AG20443 (cell line): ENCODE data around the gene PBRM1.
"Not testable (repeated sequence)": the region's sequence is repeated elsewhere in the genome, so short reads cannot be mapped to it uniquely, and the experiment has no call there.

ENCODE experiments used
- DNase-seq: peaks from one replicate; pipeline ENCODE4 v3.0.0; 2012; ENCODE audit warnings: low spot score, mixed read lengths

PBRM1 gene

DNA sequence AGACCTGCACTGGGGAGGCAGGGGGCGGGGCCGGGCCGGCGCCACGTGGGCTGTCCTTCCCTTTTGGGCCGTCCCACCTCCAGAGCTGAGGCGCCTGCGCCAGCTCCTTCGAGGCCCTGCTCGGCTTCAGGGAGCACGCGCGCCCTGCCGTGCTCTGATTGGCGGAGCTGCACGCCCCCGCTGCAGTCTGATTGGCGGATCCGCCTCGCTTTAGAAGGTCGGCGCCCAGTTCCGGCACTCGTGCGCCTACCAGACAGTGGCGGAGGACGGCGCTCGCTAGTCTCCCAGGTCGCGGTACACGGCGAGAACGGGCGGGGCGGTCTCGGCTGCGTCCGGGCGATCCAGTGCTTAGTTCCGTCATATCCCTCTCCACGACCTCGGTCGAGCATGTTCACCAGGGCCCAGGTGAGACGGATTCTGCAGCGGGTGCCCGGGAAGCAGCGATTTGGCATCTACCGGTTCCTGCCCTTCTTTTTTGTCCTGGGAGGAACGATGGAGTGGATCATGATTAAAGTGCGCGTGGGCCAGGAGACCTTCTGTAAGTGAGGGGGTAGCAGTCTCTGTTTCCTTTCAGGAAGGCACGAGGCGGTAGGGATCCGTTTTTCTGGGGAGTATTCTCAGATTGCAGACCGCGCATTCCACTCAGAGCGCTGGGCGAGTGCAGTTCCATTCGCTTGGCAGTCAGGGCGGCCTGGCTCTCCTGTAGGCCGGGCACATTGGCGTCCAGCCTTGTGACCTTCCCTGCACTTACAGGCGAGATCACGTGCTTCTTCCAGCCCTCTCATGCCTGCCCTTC is 149.1 kb downstream of the PBRM1 start, which contains the start of gene UQCC5:
TSS of gene UQCC5 (plus strand) at position 237 of the 796 bp plus-strand sequence. CDS start at position 388, 151 bp downstream.
- peak; percentile 100 for DNase-seq

DNA sequence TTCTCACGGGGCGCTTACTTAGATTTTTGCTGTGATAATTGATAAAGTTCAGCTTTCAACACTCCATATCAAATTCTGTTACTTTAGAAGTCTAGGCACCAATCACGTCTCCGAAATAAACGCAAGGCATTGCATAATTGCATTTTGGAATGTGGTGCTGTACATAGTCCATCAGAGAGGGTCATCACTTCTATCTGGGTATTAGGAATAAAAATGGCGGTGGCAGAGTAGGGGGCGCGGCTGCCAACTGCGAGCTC is 149.7 kb downstream of the PBRM1 start:
- no peak for DNase-seq

GRCh38 chr3:52535411-52536111 is 150.2 kb downstream of the PBRM1 start:
- no peak for DNase-seq

DNA sequence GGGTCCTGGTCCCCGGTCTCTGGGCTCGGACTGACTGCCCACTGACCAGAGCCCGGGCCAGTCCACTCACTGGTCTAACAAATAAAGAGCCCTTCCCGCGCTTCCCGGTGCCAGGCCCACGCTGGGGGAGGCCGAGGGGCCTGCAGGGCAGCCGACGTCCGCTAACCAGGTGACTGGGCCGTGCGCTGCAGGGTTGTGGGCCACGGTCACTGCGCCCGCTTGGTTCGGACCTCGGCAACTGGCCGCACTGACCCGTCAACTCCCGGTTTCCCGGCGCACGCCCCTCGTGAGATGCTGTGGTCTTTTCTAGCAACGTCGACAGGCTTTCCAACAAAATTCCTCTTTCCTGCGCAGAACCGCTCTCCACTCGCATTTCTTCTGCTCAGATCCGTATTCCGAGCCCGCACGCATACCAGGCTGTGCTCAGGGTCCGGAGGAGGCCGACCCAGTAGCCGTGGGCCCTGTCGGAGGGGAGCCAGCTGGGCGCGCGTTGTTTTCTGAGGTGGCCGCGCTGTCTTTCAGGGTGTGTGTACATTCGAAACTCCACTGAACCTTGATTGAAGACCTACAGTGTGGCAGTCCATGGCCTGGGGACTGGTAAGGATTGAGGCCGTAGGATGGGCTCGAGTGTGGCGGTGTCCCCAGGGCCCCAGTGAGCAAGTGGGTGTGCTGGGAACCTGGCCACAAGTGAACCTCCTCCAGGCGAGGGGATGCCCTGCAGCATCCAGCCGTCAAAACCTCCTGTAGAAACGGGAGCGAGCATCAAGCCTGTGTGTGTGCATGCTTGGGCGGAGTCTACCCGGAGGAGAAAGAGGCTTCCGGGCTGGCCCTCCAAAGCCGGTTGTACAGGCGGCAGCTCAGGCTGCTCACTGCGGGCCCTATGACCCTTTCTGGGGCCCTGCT is 151.2 kb downstream of the PBRM1 start:
- peak; percentile 41 for DNase-seq

- DNase-seq = peak; percentile 96
Measured at GRCh38 chr3:52533623-52534280, 152.0 kb downstream of the PBRM1 start, which contains the start of gene NT5DC2. Gene NT5DC2 (minus strand): TSS chr3:52533857. CDS start chr3:52533737, 120 bp downstream.

DNA sequence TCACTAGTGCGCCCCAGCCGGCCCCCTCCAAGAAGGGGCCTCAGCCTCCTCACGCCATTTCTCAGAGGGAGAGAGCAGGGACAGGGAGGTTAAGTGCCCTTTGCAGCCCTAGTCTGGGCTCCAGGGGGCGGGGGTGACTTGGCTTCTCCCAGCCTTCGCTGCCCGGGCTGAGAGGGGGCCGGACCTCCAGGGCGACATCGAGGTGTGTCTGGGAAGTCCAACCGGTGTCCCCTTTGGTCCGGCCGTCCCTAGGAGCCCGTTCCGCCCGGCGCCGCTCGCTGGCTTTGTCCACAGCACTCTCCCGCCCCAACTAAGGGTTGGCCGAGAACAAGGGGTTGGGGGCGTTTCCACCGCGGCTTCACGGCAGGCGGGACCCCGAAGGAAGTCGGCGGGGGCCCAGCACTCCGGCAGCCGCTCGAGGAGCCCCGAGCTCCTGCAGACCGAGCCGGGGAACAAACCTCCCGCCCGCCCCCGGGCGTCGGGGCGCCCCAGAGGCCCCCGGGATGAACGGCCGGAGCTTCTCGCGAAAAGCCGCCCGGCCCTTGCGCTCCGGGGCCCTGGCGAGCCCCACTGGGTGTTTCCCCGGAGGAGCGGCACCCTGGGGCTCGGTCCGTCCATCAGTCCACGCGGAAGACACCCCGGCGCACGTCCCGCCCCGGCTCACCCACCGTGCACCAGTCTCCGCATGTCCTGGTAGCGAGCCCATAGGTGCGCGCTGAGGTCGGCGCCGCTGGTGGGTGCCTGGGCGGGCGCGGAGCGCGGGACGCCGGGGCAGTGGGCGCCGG is 152.7 kb downstream of the PBRM1 start:
- DNase-seq = peak; percentile 39

GRCh38 chr3:52532517-52532837 is 153.2 kb downstream of the PBRM1 start:
- DNase-seq = peak; percentile 15

DNA sequence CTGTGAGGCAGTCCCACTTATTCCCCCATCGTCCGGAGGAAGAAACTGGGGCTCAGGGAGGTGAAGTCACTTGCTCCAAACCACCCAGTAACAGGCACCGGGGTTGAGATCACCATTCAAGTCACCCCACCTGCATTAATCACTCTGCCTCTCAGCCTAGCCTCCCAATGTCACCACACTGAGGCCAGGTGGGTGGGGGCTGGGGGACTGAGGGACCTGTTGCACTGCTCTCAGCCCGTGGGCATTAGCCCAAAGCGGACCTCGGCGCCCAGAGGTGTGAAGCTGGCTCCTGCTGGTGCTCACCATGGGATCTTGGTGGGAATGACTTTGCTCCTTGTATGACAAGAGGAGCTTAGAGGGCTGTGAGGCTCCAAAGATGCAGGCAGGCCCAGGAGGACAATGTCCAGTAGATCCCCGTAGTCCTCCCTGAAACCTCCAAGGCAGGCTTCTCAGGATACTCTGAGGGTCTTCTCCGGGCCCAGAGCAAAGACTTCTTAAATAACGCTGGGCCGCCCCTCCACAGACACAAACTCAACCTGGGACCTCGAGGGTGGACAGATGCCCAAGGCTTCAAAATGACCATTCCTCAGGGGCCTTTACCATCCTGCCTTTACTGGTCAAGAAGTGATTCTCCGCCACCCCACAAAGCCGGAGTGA is 153.7 kb downstream of the PBRM1 start:
- DNase-seq = no peak

DNA sequence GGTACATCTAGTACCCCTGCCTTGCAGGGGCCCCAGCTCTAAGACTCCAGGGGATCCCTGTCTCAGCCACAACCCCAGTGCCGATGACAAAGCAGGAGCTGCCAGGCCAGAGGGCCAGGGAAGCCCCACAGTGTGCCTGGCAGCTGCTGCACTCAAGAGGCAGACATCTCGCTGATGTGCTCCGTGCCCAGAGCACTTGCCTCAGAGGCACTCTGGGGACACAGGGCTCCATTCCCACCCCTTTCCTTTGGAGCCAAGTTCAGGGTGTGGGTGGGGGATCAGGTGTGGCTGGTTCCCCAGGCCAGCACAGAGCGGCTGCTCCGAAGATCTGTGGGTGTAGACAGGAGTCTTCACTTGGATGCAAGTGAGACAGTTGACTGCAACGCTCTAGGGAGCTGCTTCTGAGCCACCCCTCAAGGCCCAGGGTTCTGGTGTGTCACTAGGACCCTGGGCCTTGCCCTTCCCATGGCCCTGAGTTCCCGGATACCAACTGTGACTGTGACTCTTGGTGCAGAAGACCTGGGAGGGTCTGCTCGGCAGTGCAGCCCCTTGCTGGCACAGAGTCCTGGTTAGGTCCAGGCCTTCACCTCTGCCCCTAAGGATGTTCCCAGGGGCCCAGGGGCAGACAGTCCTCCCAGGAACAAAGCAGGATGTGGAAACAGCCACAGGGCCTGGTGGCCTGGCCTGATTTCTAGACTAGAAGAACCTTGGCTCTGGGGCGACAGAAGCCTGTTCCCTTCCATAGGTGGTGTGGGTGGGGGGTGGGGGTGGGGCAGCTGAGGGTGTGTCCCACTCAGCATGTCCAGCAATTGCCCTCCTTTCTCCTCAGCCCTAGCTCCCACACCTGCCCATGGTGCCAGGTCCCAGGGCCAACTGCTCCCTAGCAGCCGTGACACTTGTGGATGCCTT is 154.5 kb downstream of the PBRM1 start:
- DNase-seq = no peak

GRCh38 chr3:52529376-52530333 is 156.1 kb downstream of the PBRM1 start:
- DNase-seq = no peak

DNA sequence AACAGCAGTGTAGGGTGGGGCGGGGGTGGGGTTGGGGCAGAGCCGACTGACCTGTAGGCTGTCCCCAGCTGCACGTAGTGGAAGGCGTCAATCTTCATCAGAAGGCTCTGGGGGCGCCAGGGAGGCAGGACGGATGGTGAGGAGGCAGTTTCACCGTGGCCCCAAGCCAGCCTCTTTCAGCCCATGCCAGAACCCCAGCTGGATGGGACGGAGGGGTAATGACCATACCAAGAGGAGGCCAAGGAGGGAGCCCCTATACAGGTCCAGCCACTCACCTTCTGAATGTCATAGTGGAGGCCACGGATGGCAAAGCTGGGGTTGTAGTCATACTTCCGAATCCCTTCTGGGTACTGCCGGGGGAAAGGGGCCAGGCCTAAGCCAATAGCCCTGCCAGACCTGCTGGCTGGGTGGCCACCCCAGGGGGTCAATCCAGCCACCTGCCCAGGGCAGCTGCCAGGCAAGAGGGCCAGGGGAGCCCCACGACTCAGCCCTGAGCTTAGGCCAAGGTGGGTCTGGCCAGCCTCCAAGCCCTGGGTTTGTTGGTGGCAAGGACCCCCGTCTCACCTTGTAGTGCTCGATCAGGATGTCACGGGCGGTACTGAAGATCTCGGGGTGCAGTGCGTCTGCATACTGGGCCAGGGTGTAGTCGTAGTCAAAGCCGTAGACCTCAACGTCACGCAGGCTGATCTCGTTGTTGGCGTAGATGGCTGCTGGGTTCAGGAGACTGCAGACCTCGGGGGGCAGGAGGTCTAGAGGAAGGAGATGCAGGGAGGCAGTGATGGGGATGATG is 156.9 kb downstream of the PBRM1 start:
- no peak for DNase-seq

DNA sequence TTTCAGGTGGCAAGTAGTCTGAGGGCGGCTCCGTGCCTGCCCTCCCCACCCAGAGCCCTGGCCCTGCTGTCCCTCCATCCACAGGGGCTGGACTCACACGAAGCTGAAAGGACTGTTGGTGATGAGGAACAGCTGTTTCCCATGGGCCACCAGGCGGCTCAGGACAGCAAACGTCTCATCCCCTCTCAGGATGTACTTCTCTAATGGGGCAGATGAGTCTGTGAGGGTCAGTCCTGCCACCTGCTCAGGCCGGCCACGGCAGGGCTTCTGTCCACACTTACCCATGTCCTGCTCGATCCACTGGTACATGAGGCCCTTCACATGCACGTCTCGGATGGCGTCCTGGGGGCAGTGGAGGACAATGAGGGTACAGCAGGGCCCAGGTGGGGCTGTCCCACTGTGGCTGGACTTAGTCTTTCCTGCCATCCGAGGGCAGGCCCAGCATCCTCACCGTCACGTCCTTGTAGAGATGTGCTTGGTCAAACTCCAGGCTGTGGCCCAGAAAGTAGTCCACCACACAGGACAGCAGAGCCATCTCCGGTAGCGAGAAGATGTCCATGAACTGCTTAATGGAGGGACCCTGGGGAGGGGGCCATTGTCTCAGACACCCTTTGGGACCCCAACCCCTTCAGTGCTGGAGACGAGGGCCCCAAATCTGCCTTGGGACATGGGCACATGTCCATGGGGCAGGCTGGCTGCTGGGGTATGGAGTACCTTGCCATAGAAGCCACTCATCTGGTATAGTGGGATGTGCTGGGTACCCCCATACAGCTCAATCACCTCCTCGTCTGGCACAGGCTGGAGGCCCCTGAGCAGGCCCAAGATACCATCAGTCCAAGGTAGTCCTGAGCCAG is 157.8 kb downstream of the PBRM1 start:
- DNase-seq = no peak

GRCh38 chr3:52527039-52527731 is 158.5 kb downstream of the PBRM1 start:
- DNase-seq = no peak

DNA sequence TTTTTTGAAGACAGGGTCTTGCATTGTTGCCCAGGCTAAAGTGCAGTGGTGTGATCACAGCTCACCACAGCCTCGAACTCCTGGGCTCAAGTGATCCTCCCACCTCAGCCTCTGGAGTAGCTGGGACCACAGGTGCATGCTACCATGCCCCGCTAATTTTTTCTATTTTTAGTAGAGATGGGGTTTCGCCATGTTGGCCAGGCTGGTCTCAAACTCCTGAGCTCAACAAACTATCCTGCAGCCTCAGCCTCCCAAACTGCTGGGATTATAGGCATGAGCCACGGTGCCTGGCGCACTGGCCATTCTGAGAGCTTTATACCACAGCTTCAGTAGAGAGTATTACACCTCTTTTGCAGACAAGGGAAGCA is 159.1 kb downstream of the PBRM1 start:
- DNase-seq = not testable (repeated sequence)

DNA sequence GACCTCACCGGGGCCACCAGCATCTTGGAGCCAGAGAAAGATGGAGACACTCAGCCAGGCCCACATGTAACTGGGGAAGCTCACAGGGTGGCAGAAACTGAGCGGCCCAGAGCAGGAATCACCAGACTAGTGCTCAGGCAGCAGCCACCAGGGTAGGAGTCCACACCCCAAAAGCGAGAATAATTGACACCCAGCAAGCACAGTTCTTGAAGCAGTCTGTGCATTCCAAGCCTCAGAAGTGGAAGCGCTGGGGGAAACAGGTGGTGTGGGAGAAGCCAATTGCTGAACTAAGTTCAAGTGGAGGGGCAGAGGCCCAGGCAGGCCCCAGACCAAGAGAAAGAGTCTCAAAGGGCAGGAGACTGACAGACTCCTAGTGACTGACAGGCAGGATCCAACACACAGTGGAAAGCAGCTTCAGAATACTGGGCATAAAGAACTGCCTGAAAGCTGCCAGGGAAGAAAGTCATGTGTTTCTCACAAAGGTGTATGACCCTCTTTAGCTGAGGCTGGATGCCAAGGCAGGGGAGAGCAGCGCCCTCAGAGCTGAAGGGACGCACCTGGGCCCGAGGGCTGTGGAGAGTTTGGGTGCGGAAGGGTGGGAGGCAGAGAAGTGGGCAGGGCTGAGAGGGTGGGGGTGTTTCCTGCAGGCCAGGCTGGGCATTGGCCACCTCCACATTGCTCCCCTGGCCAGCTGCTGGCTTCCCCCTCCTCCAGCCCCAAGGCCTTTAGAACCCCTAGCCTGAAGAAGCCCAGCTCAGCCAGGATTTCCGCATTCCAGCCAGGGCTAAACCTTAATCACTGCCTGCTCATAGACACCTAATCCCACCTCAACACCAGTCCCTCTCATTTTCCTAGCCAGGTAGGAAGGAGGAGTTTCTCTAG is 159.8 kb downstream of the PBRM1 start:
- no peak for DNase-seq
